GM12878 (cell line): ENCODE measurements around the gene ARL3. TPM values are rescaled to one million over a fixed set of nuclear protein-coding genes. Genes with fewer than 3 reads are reported as not detected.

Source experiments
- ATAC-seq: fragments of 200-7000 bp; cut with Tn5 transposase; 3 replicates; pipeline ENCODE4 v1.9.1; 2020; ENCODE audit warnings: mild to moderate bottlenecking, moderate library complexity
- BruUV-seq: library from RNA; stranded (reverse); fragments of 400-500 nt; replicated peaks from 2 replicates; lab custom pipeline; 2021; lab: Mats Ljungman, UMichigan
- CTCF ChIA-PET: fragments of 300-600 bp; sonication (Branson Sonifier 250); formaldehyde crosslinking; extraction: SDS; loops from one replicate; lab custom pipeline; 2021; ENCODE audit warnings: inconsistent platforms; lab: Yijun Ruan, JAX
- POLR2A ChIA-PET: fragments of 350-600 bp; formaldehyde crosslinking; extraction: SDS; loops from one replicate; lab custom pipeline; 2021; ENCODE audit warnings: inconsistent platforms; lab: Charles Lee
- RAD21 ChIA-PET: fragments of 300-600 bp; sonication (Branson Sonifier 250); formaldehyde crosslinking; loops from one replicate; lab custom pipeline; 2023; ENCODE audit warnings: antibody characterized with exemption; ENCODE audit not compliant: unreplicated experiment; lab: Charles Lee
- SMC1A ChIA-PET: fragments of 300-600 bp; sonication (Branson Sonifier 250); formaldehyde crosslinking; loops from one replicate; lab custom pipeline; 2023; ENCODE audit not compliant: unreplicated experiment, uncharacterized antibody; lab: Charles Lee
- DNase-seq: peaks from one replicate; pipeline ENCODE4 v3.0.0-alpha.2; 2011; ENCODE audit warnings: low read depth, low spot score
- FAIRE-seq: peaks from 3 replicates; lab custom pipeline; 2011; peaks lifted over from hg19 to GRCh38; lab: Jason Lieb, UNC
- H2AFZ ChIP-seq: 2 replicates; pipeline ENCODE4 v1.6.0; 2011; ENCODE audit warnings: low read depth, low read length, control low read depth; ENCODE audit not compliant: control insufficient read depth
- H3K27ac ChIP-seq: 2 replicates; pipeline ENCODE4 v1.5.1; 2011; ENCODE audit warnings: control low read depth; ENCODE audit not compliant: control insufficient read depth, insufficient read depth
- H3K27me3 ChIP-seq, 2 experiments: replicated peaks in 1 of 2; 2 replicates each; pipeline versions ENCODE4 v1.6.0 to v1.6.1; 2011; ENCODE audit warnings: low read length in 1 of 2; ENCODE audit not compliant: control insufficient read depth in 2 of 2, insufficient read depth in 2 of 2
- H3K36me3 ChIP-seq, 2 experiments: 2 replicates each; pipeline ENCODE4 v1.5.1; 2011; ENCODE audit warnings: low read length in 1 of 2; ENCODE audit not compliant: control insufficient read depth in 2 of 2, insufficient read depth in 2 of 2
- H3K4me1 ChIP-seq: 2 replicates; pipeline ENCODE4 v1.6.1; 2011; ENCODE audit warnings: mild to moderate bottlenecking, low read length, moderate library complexity, mixed read lengths; ENCODE audit not compliant: control insufficient read depth, insufficient read depth
- H3K4me2 ChIP-seq: 2 replicates; pipeline ENCODE4 v1.6.0; 2011; ENCODE audit warnings: control low read depth; ENCODE audit not compliant: control insufficient read depth, insufficient read depth
- H3K4me3 ChIP-seq: fragments of 200-600 bp; sonication (generic); 2 replicates; pipeline ENCODE4 v1.5.1; 2016
- H3K79me2 ChIP-seq: 2 replicates; pipeline ENCODE4 v1.6.0; 2011; ENCODE audit warnings: low read length; ENCODE audit not compliant: control insufficient read depth, insufficient read depth
- H3K9ac ChIP-seq: 2 replicates; pipeline ENCODE4 v1.8.0; 2011; ENCODE audit warnings: low read length, control low read depth, mixed read lengths; ENCODE audit not compliant: control insufficient read depth, insufficient read depth
- H3K9me3 ChIP-seq: replicated peaks from 3 replicates; pipeline ENCODE4 v1.5.1; 2011; ENCODE audit warnings: mild to moderate bottlenecking, low read length; ENCODE audit not compliant: control insufficient read depth, insufficient read depth
- H4K20me1 ChIP-seq: 2 replicates; pipeline ENCODE4 v1.6.0; 2011; ENCODE audit not compliant: control insufficient read depth, insufficient read depth
- EGR1 ChIP-seq, 2 experiments: IDR thresholded peaks; 1 replicate in 1 of 2; 2 replicates in 1 of 2; pipeline ENCODE4 v1.6.1; 2011 to 2012; ENCODE audit warnings: low read depth in 2 of 2, low read length in 2 of 2, borderline replicate concordance in 1 of 2, mild to moderate bottlenecking in 1 of 2, moderate library complexity in 1 of 2
- GATAD2B ChIP-seq: fragments of 450-650 bp; conservative IDR thresholded peaks from 2 replicates; pipeline ENCODE4 v1.6.1; 2017; ENCODE audit warnings: low read depth, mild to moderate bottlenecking, moderate library complexity
- HDAC2 ChIP-seq: fragments of 200-600 bp; sonication (generic); IDR thresholded peaks from 2 replicates; pipeline ENCODE4 v1.6.1; 2017
- NR2C2 ChIP-seq: IDR thresholded peaks from 2 replicates; pipeline ENCODE4 v1.6.1; 2011; ENCODE audit warnings: borderline replicate concordance, low read depth; ENCODE audit not compliant: control insufficient read depth, insufficient read length
- RAD21 ChIP-seq: IDR thresholded peaks from 2 replicates; pipeline ENCODE4 v1.6.1; 2011; ENCODE audit warnings: mild to moderate bottlenecking, low read depth, low read length, moderate library complexity; ENCODE audit not compliant: insufficient read depth
- SKIL ChIP-seq: fragments of 450-650 bp; IDR thresholded peaks from 2 replicates; pipeline ENCODE4 v1.6.1; 2017; ENCODE audit warnings: mild to moderate bottlenecking, low read depth, inconsistent platforms; ENCODE audit not compliant: poor library complexity, severe bottlenecking
- ZSCAN29 ChIP-seq: fragments of 450-650 bp; IDR thresholded peaks from 2 replicates; pipeline ENCODE4 v1.6.1; 2017; ENCODE audit warnings: mild to moderate bottlenecking, moderate library complexity
- WGBS: methylation state at CpG from one replicate; pipeline ENCODE4 v1.1.6; 2016; ENCODE audit warnings: low lambda C conversion rate; ENCODE audit not compliant: insufficient replicate concordance, insufficient coverage; ENCODE audit errors: missing lambda C conversion rate; 5-methylcytosine and 5-hydroxymethylcytosine counted together
- in situ Hi-C: fragments of 300-500 bp; cut with MboI; formaldehyde crosslinking; loops from 9 replicates; pipeline ENCODE4 v1.14.3; 2018; ENCODE audit warnings: mixed read lengths
- intact Hi-C: fragments of 100-400 bp; cut with micrococcal nuclease; formaldehyde crosslinking; loops from one replicate; pipeline ENCODE4 v1.14.2; 2022; ENCODE audit not compliant: unreplicated experiment
- polyA plus RNA-seq, 11 experiments: library from polyadenylated mRNA; depleted of rRNA in 4 of 11; unstranded in 6 of 11; stranded (reverse) in 5 of 11; fragments of >200 nt; fragmentation: Nextera tagmentation in 4 of 11; fragmentation: Illumina TruSeq in 1 of 11; extraction: Ambion mirVana in 4 of 11; extraction: Trizol in 1 of 11; gene quantifications; 1 replicate in 1 of 11; 2 replicates in 10 of 11; pipeline versions ENCODE4 v1.2.1 to v1.2.3, GENCODE V29; 2011 to 2016; ENCODE audit warnings: inconsistent platforms in 2 of 11, missing spikeins in 2 of 11, low read depth in 1 of 11
- total RNA-seq, 4 experiments: library from RNA; depleted of rRNA in 3 of 4; stranded (reverse); fragments of >200 nt in 3 of 4; fragmentation: Illumina TruSeq in 1 of 4; extraction: Trizol in 1 of 4; gene quantifications; 2 replicates each; pipeline versions ENCODE4 v1.2.1 to v1.2.3, GENCODE V29; 2013 to 2021
- TF ChIP-seq, protein P1 (sequence below): IDR thresholded peaks from 2 replicates; pipeline ENCODE4 v1.6.1; 2012; ENCODE audit warnings: low read depth, low read length, improper control_type of control experiment

Gene ARL3
- total and polyA plus RNA-seq, 10 of the 15 experiments (the other 5 are each of a cell fraction or from before 2014, with no cell fraction given): 4.9 to 26.1 (median 11.0) TPM

DNA sequence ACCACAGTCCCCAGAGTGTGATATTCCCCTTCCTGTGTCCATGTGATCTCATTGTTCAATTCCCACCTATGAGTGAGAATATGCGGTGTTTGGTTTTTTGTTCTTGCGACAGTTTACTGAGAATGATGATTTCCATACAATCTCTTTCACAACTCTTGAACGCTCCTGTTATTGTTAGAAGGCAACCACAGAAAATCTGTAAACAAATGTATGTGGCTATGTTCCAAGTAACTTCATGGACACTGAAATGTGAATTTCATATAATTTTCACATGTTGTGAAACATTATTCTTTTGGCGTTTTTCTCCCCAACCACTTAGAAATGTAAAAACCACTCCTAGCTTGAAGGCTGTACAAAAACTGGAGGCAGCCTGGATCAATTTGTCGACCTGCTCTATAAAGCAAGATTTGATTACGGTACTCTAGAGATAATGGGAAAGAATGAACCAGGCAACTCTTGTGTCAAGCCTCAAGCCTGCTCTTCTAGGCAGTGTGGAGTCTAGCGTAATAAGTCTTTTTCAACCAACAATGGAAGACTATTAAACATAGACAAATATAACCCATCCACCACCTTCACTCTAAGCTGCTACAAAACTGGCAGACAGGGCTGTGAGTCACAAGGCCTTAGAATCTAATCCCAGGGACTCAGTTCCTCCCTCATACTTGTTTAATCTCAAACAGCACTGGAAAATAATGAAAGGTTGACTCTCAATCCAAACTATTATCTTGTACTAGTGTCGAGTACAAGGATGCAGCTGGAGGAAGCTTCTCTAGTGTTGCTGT is 22.7 kb downstream of the ARL3 start:
- intact Hi-C loops (no loop called here), in situ Hi-C loops (no loop called here)
- WGBS: 98% methylated on average over 8 of the region's 8 CpGs
- Histone ChIP-seq H3K4me1 (no peaks in the 10 kb centered on the region), H4K20me1 (no peaks in the 10 kb centered on the region), H3K9me3 (no peaks in the 10 kb centered on the region), H3K36me3 (peaks cover 0 to 3% of the 10 kb centered on the region in 2 experiments; a peak in 2 of 4 replicates), H3K27ac (no peak overlapping the region), H3K4me3 (no peak overlapping the region), H3K79me2 (no peaks in the 10 kb centered on the region), H2AFZ (no peak overlapping the region), H3K9ac (no peak overlapping the region), H3K4me2 (no peak overlapping the region), H3K27me3 (no peaks in the 10 kb centered on the region)
- POLR2A ChIA-PET: interaction anchor here (0.5 kb wide), 2 partner anchors 11 to 306 kb away, joined by 3 to 6 read pairs; no protein-coding TSS in a partner anchor
- CTCF ChIA-PET: interaction anchor here (1.1 kb wide), 1 partner anchor 12 kb away, joined by 4 read pairs; no protein-coding TSS in a partner anchor
- RAD21 ChIA-PET: no interaction called here
- ATAC-seq: no peak
- TF ChIP-seq RAD21: no peak
- TF ChIP-seq GATAD2B: no peak
- TF ChIP-seq, protein P1, sequence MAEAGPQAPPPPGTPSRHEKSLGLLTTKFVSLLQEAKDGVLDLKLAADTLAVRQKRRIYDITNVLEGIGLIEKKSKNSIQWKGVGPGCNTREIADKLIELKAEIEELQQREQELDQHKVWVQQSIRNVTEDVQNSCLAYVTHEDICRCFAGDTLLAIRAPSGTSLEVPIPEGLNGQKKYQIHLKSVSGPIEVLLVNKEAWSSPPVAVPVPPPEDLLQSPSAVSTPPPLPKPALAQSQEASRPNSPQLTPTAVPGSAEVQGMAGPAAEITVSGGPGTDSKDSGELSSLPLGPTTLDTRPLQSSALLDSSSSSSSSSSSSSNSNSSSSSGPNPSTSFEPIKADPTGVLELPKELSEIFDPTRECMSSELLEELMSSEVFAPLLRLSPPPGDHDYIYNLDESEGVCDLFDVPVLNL: no peak
- no peak for TF ChIP-seq NR2C2
- no peak for TF ChIP-seq SKIL
- no peak for TF ChIP-seq EGR1 (IDR thresholded peaks at IDR 0.05; ENCODE audit: borderline replicate concordance in 1 of 2, low read depth in 2 of 2, low read length in 2 of 2)
- TF ChIP-seq ZSCAN29: no peak
- TF ChIP-seq HDAC2: no peak
- DNase-seq: no peak
- no peak for FAIRE-seq
- BruUV-seq: no TSS peak
- SMC1A ChIA-PET: interaction anchor here (0.6 to 6.2 kb wide), 4 partner anchors 10 to 171 kb away, joined by 3 to 32 read pairs (median 4); no protein-coding TSS in a partner anchor
